Astrocyte of the cerebellum (primary cell): Measurements from ENCODE around the gene THADA.
"Not testable (repeated sequence)": the region's sequence is repeated elsewhere in the genome, so short reads cannot be mapped to it uniquely, and the experiment has no call there.

Experiments
- DNase-seq: peaks from one replicate; pipeline ENCODE4 v3.0.0-alpha.2; 2011; ENCODE audit warnings: low read depth
- H3K4me3 ChIP-seq: 2 replicates; pipeline ENCODE4 v1.5.1; 2011; ENCODE audit warnings: mild to moderate bottlenecking, low read depth, low read length, moderate library complexity
- in situ Hi-C: cut with HindIII; loops from 2 replicates; pipeline ENCODE4 v1.10.0; 2017; ENCODE audit warnings: low sequenced_read_pairs
- TF ChIP-seq, protein P1 (sequence below): IDR thresholded peaks from 2 replicates; pipeline ENCODE4 v1.5.1; 2012; ENCODE audit warnings: low read length, low read depth, moderate library complexity, mild to moderate bottlenecking; ENCODE audit errors: missing control alignments

THADA gene

GRCh38 chr2:43453179-43454170, 142.4 kb downstream of the THADA start:
- in situ Hi-C loops: no loop called here
- H3K4me3 ChIP-seq: no peak overlapping the region
- TF ChIP-seq, protein P1, sequence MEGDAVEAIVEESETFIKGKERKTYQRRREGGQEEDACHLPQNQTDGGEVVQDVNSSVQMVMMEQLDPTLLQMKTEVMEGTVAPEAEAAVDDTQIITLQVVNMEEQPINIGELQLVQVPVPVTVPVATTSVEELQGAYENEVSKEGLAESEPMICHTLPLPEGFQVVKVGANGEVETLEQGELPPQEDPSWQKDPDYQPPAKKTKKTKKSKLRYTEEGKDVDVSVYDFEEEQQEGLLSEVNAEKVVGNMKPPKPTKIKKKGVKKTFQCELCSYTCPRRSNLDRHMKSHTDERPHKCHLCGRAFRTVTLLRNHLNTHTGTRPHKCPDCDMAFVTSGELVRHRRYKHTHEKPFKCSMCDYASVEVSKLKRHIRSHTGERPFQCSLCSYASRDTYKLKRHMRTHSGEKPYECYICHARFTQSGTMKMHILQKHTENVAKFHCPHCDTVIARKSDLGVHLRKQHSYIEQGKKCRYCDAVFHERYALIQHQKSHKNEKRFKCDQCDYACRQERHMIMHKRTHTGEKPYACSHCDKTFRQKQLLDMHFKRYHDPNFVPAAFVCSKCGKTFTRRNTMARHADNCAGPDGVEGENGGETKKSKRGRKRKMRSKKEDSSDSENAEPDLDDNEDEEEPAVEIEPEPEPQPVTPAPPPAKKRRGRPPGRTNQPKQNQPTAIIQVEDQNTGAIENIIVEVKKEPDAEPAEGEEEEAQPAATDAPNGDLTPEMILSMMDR: no peak
- no peak for DNase-seq

DNA sequence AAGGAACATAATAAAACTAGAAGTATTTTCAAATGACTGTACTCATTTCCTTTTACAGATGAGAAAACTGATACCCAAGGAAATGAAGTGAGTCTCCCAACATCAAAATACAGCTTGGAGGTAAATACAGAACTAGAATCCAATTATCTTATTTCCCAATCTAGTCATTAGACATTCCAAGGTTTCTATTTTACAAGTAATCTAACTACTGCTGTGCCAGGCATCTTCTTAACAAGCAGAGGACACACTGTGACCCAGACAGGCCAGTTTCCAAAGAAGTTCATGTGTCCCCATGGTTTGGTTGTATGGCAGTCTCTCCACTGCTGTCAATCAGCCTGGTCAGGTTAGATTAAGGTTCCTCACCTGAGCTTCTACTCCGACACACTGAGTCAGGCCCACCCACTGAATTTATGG, 143.5 kb downstream of the THADA start:
- in situ Hi-C loops: no loop called here
- TF ChIP-seq, protein P1: no peak
- H3K4me3 ChIP-seq: no peak overlapping the region
- DNase-seq: no peak

DNA sequence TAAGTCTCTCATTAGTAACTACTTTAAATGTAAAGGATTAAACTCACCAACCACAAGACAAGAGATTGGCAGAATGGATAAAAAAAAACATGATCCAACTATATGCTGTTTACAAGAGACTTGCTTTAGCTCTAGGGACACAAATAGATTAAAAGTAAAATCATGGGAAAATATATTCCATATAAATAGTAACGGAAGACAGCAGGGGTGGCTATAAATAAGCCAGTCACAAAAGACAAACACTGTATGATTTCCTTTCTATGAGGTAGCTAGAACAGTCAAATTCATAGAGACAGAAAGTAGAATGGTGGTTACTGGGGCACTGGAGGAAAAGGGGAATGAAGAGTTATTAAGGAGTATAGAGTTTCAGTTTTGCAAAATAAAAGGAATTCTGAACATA, 145.2 kb downstream of the THADA start:
- no peak overlapping the region for H3K4me3 ChIP-seq
- no peak for DNase-seq
- TF ChIP-seq, protein P1: no peak
- in situ Hi-C loops: no loop called here

DNA sequence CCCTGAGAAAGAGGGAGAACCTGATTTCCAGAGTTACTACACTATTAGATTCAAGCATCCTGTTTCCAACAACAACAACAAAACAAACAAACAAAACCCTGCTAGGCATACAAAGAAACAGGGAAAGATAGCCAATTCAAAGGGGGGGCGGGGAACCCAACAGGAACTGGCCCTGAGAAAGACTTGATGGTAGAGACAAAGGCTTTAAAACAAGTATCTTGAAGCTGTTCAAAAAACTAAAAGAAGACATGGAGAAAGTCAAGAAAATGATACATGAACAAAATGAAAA, 147.1 kb downstream of the THADA start:
- DNase-seq: no peak
- in situ Hi-C loops: no loop called here
- H3K4me3 ChIP-seq: no peak overlapping the region
- TF ChIP-seq, protein P1: no peak

DNA sequence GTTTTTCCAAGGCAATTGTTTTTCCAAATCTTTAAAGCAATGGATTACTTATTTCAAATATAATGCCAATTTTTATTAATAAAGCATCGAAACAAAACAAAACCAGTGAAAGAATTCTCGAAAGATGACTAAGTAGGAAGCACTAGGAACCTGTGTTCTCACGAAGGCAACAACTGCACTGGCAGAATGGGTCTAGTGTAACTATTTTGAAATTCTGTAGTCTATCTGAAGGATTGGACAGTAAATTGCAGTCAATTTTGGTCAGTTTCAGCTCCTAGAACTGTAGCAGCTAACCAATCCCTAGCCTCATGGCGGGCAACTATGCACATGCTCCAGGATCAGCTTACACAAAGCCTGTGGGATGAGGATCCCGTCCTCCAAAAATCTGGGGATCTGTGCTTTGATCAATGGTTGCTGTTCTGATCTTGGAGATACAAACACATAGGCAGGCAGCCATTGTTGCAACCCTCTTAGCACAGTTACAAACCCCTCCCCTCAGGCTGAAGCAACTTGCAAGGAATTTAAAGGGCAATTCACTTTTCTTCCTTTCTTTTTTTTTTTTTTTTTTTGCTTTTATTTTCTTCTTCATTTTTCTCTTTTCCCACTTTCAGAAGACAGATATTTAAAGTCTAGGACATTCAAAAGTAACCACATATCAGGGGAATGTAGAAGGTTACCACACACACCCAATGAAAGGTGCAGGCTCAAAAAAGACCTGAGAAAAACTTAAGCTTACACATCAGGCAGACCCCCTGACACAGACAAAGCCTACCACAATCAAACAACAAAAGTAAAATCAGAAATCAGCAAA, 147.6 kb downstream of the THADA start:
- in situ Hi-C loops: no loop called here
- DNase-seq: no peak
- TF ChIP-seq, protein P1: no peak
- H3K4me3 ChIP-seq: no peak overlapping the region

DNA sequence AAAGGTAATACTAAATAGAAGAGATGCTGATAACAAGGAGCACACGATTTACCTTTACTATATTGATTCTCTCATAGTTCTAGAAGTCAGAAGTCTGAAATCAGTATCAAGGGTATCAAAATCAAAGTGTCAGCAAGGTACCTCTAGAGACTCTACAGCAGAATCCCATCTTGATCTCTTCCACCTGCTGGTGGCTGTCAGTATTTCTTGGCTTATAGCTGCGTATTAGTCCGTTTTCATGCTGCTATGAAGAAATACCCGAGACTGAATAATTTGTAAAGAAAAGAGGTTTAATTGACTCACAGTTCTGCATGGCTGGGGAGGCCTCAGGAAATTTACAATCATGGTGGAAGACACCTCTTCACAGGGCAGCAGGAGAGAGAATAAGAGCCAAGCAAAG, 149.1 kb downstream of the THADA start:
- H3K4me3 ChIP-seq, in situ Hi-C loops, DNase-seq: not testable (repeated sequence)

DNA sequence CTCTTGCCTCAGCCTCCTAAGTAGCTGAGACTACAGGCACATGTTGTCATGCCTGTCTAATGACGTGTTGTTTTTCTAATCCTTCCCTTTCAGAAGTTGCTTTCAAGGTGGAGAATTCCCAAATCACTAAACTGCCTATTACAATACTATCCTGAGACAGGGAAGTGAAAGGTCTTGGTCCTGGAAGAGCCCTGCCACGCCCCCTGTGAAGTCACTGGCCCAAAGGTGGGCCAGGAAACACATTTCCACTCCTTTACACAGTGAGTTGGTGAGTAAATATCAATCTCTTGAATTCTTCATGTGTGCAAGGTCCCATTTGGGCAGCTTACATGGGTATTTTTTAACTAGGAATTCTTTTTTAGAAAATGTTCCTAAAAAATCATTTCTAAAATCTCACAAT, 150.1 kb downstream of the THADA start:
- DNase-seq: no peak
- in situ Hi-C loops: no loop called here
- no peak overlapping the region for H3K4me3 ChIP-seq
- TF ChIP-seq, protein P1: no peak
